ENCODE results near the gene PRSS2. TPM values are rescaled to one million over a fixed set of nuclear protein-coding genes. Genes with fewer than 3 reads are reported as not detected.

The PRSS2 gene

DNA sequence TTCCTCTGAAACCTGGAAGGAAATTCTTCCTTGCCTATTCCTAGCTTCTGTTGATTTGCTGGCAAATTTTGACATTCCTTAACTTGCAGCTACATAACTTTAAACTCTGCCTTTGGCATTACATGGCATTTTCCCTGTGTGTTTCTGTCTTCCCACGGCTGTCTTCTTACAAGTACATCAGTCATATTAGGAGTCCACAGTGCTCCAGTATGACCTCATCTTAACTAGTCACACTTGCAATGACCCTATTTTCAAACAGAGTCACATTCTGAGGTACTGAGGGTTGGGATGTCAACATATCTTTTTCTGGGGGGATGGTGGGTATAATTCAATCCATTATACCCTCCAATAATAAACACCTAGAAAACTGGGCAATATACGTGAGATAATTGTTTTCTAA, 46.7 kb downstream of the PRSS2 start:
- Histone ChIP-seq H2BK12ac (ENCODE audit: low read length in 2 of 2) (no peak overlapping the region), H2BK5ac (ENCODE audit: low read depth, low read length, poor library complexity, severe bottlenecking) (no peak overlapping the region), H3K4me2 (ENCODE audit: low read length, poor library complexity, severe bottlenecking) (no peak overlapping the region), H3K9me3 (ENCODE audit: control insufficient read depth, low read length) (no peaks in the 10 kb centered on the region), H3K4ac (ENCODE audit: low read depth in 1 of 2, low read length in 2 of 2) (no peak overlapping the region), H2BK120ac (ENCODE audit: low read depth, low read length) (no peak overlapping the region), H3K4me1 (ENCODE audit: control insufficient read depth, insufficient read depth, low read depth, low read length) (no peaks in the 10 kb centered on the region), H3K27me3 (ENCODE audit: control insufficient read depth in 1 of 2, insufficient read depth in 1 of 2, low read length in 2 of 2) (peaks cover 33 to 44% of the 10 kb centered on the region in 2 experiments), H4K91ac (ENCODE audit: low read length) (no peak overlapping the region), H2BK15ac (ENCODE audit: low read depth, poor library complexity, severe bottlenecking) (no peak overlapping the region), H3K36me3 (ENCODE audit: control insufficient read depth in 1 of 2, insufficient read depth in 2 of 2, low read depth in 1 of 2, low read length in 2 of 2) (no peaks in the 10 kb centered on the region), H3K18ac (ENCODE audit: low read depth in 1 of 2, low read length in 2 of 2) (no peak overlapping the region), H2AFZ (ENCODE audit: low read depth, low read length) (no peak overlapping the region), H3K4me3 (ENCODE audit: insufficient read depth in 1 of 2, low read depth in 1 of 2, low read length in 2 of 2) (no peak overlapping the region), H3K27ac (ENCODE audit: low read length, poor library complexity, severe bottlenecking) (no peak overlapping the region), H2AK5ac (ENCODE audit: low read length, severe bottlenecking) (no peak overlapping the region), H3K14ac (ENCODE audit: low read length in 2 of 2) (no peak overlapping the region), H3K9ac (ENCODE audit: low read length) (no peak overlapping the region), H3K23ac (ENCODE audit: low read length in 2 of 2) (no peak overlapping the region), H4K8ac (ENCODE audit: low read length) (no peak overlapping the region), H3K79me1 (replicated peaks; ENCODE audit: low read length, poor library complexity, severe bottlenecking) (no peaks in the 10 kb centered on the region)
- WGBS, result 84% methylated on average over 2 of the region's 2 CpGs
- no peak for DNase-seq

- H3K4me3 ChIP-seq (ENCODE audit: insufficient read depth in 1 of 2, low read depth in 1 of 2, low read length in 2 of 2), result no peak overlapping the region
- no peak overlapping the region for H2AK5ac ChIP-seq (ENCODE audit: low read length, severe bottlenecking)
- no peak for DNase-seq
- H3K9ac ChIP-seq (ENCODE audit: low read length), result no peak overlapping the region
- H2BK12ac ChIP-seq (ENCODE audit: low read length in 2 of 2), result no peak overlapping the region
- no peak overlapping the region for H2BK120ac ChIP-seq (ENCODE audit: low read depth, low read length)
- H3K9me3 ChIP-seq (ENCODE audit: control insufficient read depth, low read length), result peaks cover 3% of the 10 kb centered on the region
- no peaks in the 10 kb centered on the region for H3K4me1 ChIP-seq (ENCODE audit: control insufficient read depth, insufficient read depth, low read depth, low read length)
- H3K14ac ChIP-seq (ENCODE audit: low read length in 2 of 2), result no peak overlapping the region
- H3K4me2 ChIP-seq (ENCODE audit: low read length, poor library complexity, severe bottlenecking), result no peak overlapping the region
- no peak overlapping the region for H4K8ac ChIP-seq (ENCODE audit: low read length)
- no peaks in the 10 kb centered on the region for H3K79me1 ChIP-seq (replicated peaks; ENCODE audit: low read length, poor library complexity, severe bottlenecking)
- H2BK5ac ChIP-seq (ENCODE audit: low read depth, low read length, poor library complexity, severe bottlenecking), result no peak overlapping the region
- no peaks in the 10 kb centered on the region for H3K36me3 ChIP-seq (ENCODE audit: control insufficient read depth in 1 of 2, insufficient read depth in 2 of 2, low read depth in 1 of 2, low read length in 2 of 2)
- H3K18ac ChIP-seq (ENCODE audit: low read depth in 1 of 2, low read length in 2 of 2), result no peak overlapping the region
- H3K27me3 ChIP-seq (ENCODE audit: control insufficient read depth in 1 of 2, insufficient read depth in 1 of 2, low read length in 2 of 2), result peaks cover 27 to 37% of the 10 kb centered on the region in 2 experiments
- H3K23ac ChIP-seq (ENCODE audit: low read length in 2 of 2), result no peak overlapping the region
- no peak overlapping the region for H3K27ac ChIP-seq (ENCODE audit: low read length, poor library complexity, severe bottlenecking)
- H3K4ac ChIP-seq (ENCODE audit: low read depth in 1 of 2, low read length in 2 of 2), result no peak overlapping the region
- no peak overlapping the region for H2AFZ ChIP-seq (ENCODE audit: low read depth, low read length)
- H2BK15ac ChIP-seq (ENCODE audit: low read depth, poor library complexity, severe bottlenecking), result no peak overlapping the region
- 76% methylated on average over 5 of the region's 5 CpGs for WGBS
- no peak overlapping the region for H4K91ac ChIP-seq (ENCODE audit: low read length)
Measured at GRCh38 chr7:142819530-142819929, 48.8 kb downstream of the PRSS2 start.

- no peak overlapping the region for H3K23ac ChIP-seq (ENCODE audit: low read length in 2 of 2)
- H3K4me1 ChIP-seq (ENCODE audit: control insufficient read depth, insufficient read depth, low read depth, low read length), result no peaks in the 10 kb centered on the region
- H3K36me3 ChIP-seq (ENCODE audit: control insufficient read depth in 1 of 2, insufficient read depth in 2 of 2, low read depth in 1 of 2, low read length in 2 of 2), result no peaks in the 10 kb centered on the region
- H2BK120ac ChIP-seq (ENCODE audit: low read depth, low read length), result no peak overlapping the region
- H3K14ac ChIP-seq (ENCODE audit: low read length in 2 of 2), result no peak overlapping the region
- no peak overlapping the region for H3K4me2 ChIP-seq (ENCODE audit: low read length, poor library complexity, severe bottlenecking)
- no peak overlapping the region for H2AFZ ChIP-seq (ENCODE audit: low read depth, low read length)
- H2AK5ac ChIP-seq (ENCODE audit: low read length, severe bottlenecking), result no peak overlapping the region
- no peak for DNase-seq
- H3K18ac ChIP-seq (ENCODE audit: low read depth in 1 of 2, low read length in 2 of 2), result no peak overlapping the region
- WGBS, result no CpG with 5 or more reads among the region's 1 CpG
- no peak overlapping the region for H2BK12ac ChIP-seq (ENCODE audit: low read length in 2 of 2)
- H3K27me3 ChIP-seq (ENCODE audit: control insufficient read depth in 1 of 2, insufficient read depth in 1 of 2, low read length in 2 of 2), result peaks cover 14 to 21% of the 10 kb centered on the region in 2 experiments
- no peak overlapping the region for H3K9ac ChIP-seq (ENCODE audit: low read length)
- peaks cover 3% of the 10 kb centered on the region for H3K9me3 ChIP-seq (ENCODE audit: control insufficient read depth, low read length)
- no peak overlapping the region for H3K27ac ChIP-seq (ENCODE audit: low read length, poor library complexity, severe bottlenecking)
- H4K8ac ChIP-seq (ENCODE audit: low read length), result no peak overlapping the region
- H3K4me3 ChIP-seq (ENCODE audit: insufficient read depth in 1 of 2, low read depth in 1 of 2, low read length in 2 of 2), result no peak overlapping the region
- no peak overlapping the region for H2BK5ac ChIP-seq (ENCODE audit: low read depth, low read length, poor library complexity, severe bottlenecking)
- no peak overlapping the region for H3K4ac ChIP-seq (ENCODE audit: low read depth in 1 of 2, low read length in 2 of 2)
- no peaks in the 10 kb centered on the region for H3K79me1 ChIP-seq (replicated peaks; ENCODE audit: low read length, poor library complexity, severe bottlenecking)
- H2BK15ac ChIP-seq (ENCODE audit: low read depth, poor library complexity, severe bottlenecking), result no peak overlapping the region
- no peak overlapping the region for H4K91ac ChIP-seq (ENCODE audit: low read length)
Measured at GRCh38 chr7:142822714-142823113, 51.9 kb downstream of the PRSS2 start.

Small RNAs within 50 kb of the gene (small RNA-seq; reads per million reads assigned to genes)
- not detected for gene TRBD1 (ENCODE audit: low read depth)
- not detected for gene TRBJ1-1 (ENCODE audit: low read depth)
- not detected for gene TRBJ1-2 (ENCODE audit: low read depth)
- not detected for gene TRBJ1-3 (ENCODE audit: low read depth)
- not detected for gene TRBJ1-4 (ENCODE audit: low read depth)
- gene TRBJ1-5 (ENCODE audit: low read depth), result not detected
- not detected for gene TRBJ1-6 (ENCODE audit: low read depth)
- not detected for gene TRBJ2-1 (ENCODE audit: low read depth)
- not detected for gene TRBJ2-2 (ENCODE audit: low read depth)
- not detected for gene TRBJ2-2P (ENCODE audit: low read depth)
- gene TRBJ2-3 (ENCODE audit: low read depth), result not detected
- not detected for gene TRBJ2-4 (ENCODE audit: low read depth)
- not detected for gene TRBJ2-5 (ENCODE audit: low read depth)
- gene TRBJ2-6 (ENCODE audit: low read depth), result not detected
- not detected for gene TRBJ2-7 (ENCODE audit: low read depth)
